ENCODE measurements around the gene U2SURP.
"Not testable (repeated sequence)": the region's sequence is repeated elsewhere in the genome, so short reads cannot be mapped to it uniquely, and the experiment has no call there.

U2SURP gene

DNA sequence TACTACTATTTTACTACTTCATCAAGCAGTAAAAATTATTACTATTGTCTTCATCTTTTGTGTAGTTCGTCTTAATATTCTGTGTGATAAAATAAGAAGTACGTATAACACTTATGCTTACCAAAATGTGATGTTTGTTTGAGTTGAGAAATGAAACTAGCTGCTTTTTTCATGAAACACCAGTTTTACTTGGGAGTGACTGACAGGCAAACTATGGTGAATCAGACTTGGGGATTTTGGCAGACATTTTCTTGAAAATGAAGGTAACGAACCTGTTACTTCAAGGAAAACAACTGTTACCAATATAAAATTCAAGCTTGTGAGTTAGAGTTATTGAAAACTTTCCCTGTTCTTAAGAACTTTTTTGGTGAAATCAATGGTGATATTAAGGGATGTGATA, 10.3 kb downstream of the U2SURP start:
- no peak for DNase-seq

DNA sequence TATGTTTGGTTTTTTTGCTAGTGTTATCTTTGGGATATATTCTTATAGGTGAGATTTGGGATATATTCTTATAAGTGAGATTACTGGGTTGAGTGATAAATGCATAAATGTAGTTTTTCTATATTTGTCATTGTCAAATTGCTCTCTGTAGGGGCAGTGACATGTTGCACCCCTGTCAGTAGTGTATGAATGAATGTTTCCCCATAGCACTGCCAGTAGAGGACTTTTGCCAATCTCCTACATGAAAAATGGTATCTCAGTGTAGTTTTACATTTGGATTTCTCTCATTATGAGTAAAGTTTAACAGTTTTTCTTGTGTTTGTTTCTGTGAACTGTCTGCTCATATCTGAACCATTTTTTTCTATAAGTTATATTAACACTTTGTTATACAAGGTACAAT, 13.6 kb downstream of the U2SURP start:
- DNase-seq, result no peak

DNA sequence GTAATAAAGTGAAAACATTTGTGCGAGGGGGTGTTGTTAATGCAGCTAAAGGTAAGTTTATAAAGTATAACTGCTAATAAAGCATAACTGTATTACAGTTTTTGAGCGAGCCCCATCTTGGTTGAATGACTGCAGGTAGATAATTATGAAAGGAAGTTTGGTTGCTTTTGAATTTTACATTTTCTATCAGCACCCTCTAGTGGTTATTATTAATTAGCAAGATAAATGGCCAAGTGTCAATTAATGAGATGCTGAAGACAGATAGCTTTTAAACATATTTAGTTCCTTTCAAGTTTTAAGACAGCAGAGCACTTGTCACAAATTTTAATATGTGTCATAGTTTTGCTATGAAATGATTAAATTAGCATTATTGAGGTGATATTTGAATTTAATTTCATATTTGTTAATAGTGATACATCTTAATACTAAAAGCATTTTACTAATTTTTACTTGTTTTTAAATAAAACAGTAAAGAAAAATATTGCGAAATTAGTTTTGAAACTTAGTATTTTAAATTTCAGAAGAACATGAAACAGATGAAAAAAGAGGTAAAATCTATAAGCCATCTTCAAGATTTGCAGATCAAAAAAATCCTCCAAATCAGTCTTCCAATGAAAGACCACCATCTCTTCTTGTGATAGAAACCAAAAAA, 15.1 kb downstream of the U2SURP start:
- no peak for DNase-seq

DNA sequence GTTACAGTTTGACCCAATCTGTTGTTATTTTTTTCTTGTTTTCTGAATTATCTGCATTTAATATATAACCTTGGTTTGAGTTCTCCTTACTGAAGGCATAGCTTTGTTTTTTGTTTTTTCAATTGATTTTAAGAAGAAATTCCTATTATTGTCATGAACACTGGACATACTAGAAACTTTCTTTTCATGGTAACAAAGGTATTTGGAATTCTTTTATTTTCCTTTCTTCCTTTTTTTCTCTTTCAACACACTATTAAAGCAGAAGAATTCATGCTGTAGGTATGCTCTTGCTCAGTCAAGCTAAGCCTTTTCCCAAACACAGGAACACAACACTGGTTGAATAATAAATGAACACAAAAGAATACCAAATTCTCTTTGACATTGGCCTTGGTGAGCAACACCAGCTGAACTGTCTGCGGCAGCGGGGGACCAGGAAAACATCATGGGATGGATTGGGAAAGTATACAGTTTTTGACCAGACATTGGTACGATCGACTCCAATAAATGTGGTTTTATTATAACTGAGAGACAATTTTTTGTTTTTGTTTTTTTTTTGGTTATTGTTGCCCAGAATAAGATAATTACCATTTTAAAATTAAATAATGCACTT, 23.1 kb downstream of the U2SURP start:
- DNase-seq, result no peak

DNA sequence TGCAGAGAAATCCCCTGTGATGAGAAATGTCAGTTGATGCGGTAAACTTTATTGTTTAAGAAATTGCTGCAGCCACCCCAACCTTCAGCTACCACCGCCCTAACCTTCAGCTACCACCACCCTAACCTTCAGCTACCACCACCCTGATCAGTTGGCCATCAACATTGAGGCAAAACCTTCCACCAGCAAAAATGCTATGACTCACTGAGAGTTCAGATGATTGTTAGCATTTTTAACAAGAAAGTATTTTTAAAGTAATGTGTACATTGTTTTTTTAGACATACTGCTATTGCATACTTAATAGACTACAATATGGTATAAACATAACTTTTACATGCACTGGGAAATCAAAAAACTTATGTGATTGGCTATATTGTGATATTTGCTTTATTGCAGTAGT, 30.0 kb downstream of the U2SURP start:
- no peak for DNase-seq

DNA sequence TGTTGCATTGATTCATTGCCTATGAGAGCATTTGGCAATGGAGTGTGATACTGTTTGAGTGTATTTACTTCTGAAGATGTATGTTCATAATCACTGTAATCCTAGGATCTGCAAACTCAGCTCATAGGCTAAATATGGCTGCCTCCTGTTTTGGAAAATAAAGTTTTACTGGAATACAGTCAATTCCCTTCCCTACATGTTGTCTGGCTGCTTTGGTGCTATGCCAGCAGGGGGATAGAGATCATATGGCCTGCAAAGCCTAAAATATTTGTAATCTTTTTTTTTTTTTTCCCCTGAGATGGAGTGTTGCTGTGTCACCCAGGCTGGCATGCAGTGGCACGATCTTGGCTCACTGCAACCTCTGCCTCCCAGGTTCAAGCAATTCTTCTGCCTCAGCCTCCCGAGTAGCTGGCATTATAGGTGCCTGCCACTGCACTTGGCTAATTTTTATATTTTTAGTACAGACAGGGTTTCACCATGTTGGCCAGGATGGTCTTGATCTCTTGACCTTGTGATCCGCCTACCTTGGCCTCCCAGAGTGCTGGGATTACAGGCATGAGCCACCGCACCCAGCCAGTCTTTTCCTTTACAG, 30.5 kb downstream of the U2SURP start:
- not testable (repeated sequence) for DNase-seq

DNA sequence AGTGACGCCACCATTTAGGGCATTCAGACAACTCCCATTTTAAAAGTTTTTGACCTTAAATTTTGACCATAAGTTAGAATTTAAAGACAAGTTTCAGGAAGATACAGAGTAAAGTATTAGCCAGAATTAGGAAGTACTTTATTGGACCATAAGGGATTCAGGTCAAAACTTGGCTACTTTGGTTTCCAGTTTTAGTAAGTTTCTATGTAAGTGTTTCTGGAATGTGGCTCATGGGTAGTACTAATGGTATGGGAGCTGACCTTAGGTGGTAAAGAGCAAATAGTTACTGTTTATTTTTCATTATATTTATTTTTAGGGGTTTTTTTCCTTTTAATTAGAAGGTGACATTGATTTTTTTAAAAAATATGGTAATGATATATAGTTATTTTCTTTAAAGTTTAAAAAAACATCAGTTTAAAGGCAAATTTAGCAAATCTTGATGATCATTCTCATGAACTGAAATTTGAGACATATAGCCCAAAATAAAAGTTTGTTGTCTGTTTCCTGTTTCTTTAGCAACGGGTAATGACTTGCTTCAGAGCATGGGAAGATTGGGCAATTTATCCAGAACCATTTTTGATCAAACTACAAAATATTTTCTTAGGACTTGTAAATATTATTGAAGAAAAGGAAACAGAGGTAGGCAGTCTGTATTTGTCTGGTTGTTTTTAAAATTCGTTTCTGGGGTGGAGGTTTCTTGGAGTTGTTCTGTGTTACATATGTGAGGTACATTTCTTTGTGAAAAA, 34.3 kb downstream of the U2SURP start:
- DNase-seq, result no peak

DNA sequence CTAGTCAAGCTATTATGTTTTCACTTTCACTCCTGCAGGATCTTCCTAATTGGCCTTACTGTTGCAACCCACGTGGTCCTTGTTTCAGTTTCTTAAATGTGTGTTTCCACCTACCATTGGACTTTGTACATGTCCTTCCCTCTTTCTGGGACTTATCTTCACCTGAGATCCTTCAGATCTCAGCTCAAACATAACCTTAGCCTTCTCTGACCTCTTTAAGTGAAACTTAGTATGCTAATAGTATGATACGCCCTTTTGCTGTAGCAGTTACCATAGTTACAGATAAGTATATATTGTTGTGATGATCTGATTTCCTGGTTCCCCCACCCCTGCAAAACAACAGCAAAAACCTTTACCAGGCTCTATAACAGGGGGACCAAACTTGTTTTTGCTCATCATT, 35.2 kb downstream of the U2SURP start:
- no peak for DNase-seq

GRCh38 chr3:143037867-143038266, 36.5 kb downstream of the U2SURP start:
- no peak for DNase-seq

- DNase-seq, result no peak
These were observed 39.0 kb downstream of the U2SURP start for GRCh38 chr3:143040261-143040879.

GRCh38 chr3:143041903-143042302, 40.5 kb downstream of the U2SURP start:
- DNase-seq, result no peak

DNA sequence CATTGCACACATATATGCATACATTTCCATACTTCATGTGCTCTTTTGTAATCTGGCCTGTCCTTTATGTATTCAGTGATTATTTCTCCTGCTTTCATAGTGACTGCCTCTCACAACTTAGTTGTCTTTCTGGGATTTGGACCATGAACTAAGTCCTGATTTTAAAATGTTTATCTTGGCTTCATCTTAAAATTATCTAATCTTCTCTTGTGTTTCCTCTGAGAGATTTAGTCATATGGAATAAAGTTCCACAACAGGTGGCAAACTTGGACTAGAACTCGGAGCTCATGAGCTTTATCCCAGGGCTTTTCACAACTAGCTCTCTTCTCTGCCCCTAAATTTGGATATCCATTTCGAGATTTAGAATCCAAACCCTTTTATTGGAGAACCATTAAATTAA, 44.3 kb downstream of the U2SURP start:
- DNase-seq, result no peak

- DNase-seq, result not testable (repeated sequence)
These were observed 44.7 kb downstream of the U2SURP start for GRCh38 chr3:143046075-143046474.

GRCh38 chr3:143054011-143054410, 52.6 kb downstream of the U2SURP start:
- DNase-seq, result no peak

GRCh38 chr3:143056372-143056771, 55.0 kb downstream of the U2SURP start:
- DNase-seq, result no peak

DNA sequence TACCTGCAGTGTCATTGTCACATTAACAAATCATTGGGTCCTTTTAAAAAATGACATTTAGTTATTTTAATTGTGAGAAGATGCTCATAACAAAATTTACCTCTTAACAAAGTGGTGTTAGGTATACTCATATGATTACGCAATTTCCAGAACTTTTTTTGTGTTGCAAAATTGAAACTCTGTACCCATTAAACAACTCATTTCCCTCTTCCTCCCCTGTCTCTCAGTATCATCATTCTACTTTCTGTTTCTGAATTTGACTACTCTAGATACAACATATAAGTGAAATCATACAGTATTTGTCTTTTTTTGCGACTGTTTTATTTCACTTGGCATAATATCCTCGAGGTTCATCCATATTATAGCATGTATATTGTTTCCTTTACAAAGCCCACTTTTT, 59.5 kb downstream of the U2SURP start:
- DNase-seq, result no peak

DNA sequence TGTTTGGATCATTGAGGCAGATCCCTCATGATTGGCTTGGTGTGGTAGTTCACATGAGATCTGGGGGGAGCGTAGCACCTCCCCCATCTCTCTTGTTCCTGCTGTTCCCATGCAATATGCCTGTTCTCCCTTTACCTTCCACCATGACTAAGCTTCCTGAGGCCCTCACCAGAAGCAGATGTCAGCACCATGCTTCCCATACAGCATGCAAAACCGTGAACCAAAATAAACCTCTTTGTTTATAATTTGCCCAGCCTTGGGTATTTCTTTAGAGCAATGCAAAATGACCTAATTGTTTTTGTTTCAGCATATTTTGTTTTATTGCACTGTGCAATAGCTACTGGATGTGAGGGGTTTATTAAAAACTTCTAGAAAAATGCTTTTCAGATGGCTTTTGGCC, 61.6 kb downstream of the U2SURP start:
- DNase-seq, result no peak

GRCh38 chr3:143064777-143065176, 63.4 kb downstream of the U2SURP start:
- no peak for DNase-seq

- no peak for DNase-seq
These were observed 64.0 kb downstream of the U2SURP start for GRCh38 chr3:143065364-143065763.

- no peak for DNase-seq
These were observed 64.7 kb downstream of the U2SURP start for GRCh38 chr3:143066033-143066432.

- DNase-seq, result no peak
These were observed 65.8 kb downstream of the U2SURP start for GRCh38 chr3:143067201-143067600.

DNA sequence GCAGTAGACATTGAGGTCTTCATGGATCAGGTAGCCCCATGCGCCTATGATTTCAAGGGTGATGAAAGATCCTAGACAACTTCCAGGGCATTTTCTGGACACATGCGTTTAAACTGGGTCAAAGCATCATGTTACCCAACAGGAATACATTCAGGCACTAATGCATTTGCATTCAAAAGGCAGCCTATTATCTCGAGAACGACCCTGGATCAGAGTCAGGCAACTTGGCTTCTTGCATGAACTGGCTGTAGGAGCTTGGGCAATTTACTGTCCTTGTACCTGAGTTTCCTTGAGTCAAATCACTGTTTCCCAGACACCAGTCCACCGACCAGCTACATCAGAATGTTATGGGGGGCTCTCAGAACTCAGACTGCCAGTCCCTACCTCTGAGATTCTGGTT, 66.7 kb downstream of the U2SURP start:
- DNase-seq, result no peak

Data from anterior cingulate cortex (tissue), 58 donors.